ENCODE results near the gene ZNF391.

Gene ZNF391

GRCh38 chr6:27452496-27452897 lies 63.9 kb downstream of the ZNF391 start:
- Histone ChIP-seq H3K4me3 (ENCODE audit: low read depth, low read length) (no peak overlapping the region), H3K9me3 (ENCODE audit: control insufficient read depth, insufficient read depth, low read depth, low read length) (peaks cover 93% of the 10 kb centered on the region), H3K27ac (ENCODE audit: low read depth, low read length) (no peak overlapping the region), H3K9ac (ENCODE audit: low read length) (no peak overlapping the region), H3K27me3 (ENCODE audit: control insufficient read depth, insufficient read depth, low read length) (no peaks in the 10 kb centered on the region), H3K36me3 (ENCODE audit: control insufficient read depth, insufficient read depth, low read length) (peaks cover 78% of the 10 kb centered on the region), H3K4me1 (ENCODE audit: control insufficient read depth, insufficient read depth, low read length) (no peaks in the 10 kb centered on the region)

Measured in HUES6 (cell line).